HG03175 (cell line): Measurements from ENCODE around the gene PIP4K2A.

Experiments
- ATAC-seq: cut with Tn5 transposase; IDR thresholded peaks from one replicate; pipeline ENCODE4 v1.9.1; 2021; ENCODE audit warnings: mild to moderate bottlenecking, moderate library complexity; ENCODE audit not compliant: unreplicated experiment

The PIP4K2A gene

DNA sequence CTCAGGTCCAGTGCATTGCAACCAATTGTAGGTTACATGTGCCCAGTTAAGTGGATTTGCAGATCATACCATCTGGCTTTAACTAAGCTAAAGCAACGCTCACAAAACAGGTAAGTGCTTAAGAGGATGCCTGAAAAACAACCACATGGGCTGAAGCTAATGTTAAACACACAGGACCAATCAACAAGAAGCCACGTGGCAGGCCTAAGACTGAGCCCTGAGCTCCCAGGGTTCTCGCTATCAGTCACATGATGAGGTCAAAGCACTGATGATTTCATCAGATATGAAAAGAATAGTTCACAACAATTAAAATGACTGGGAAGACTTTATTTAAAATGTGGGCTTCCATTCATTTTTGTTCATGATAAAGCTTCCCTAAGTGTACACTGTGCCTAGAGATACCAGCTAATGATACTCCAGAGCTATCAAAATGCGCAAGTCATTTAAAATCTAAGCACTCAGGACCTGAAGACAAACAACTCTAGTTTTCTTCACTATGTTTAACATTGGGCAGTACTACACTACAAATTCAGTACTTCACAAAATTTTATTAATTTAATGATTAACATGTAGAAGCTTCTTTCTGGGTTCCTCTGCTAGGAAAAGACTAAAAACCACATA is 90.6 kb downstream of the PIP4K2A start:
- no peak for ATAC-seq

DNA sequence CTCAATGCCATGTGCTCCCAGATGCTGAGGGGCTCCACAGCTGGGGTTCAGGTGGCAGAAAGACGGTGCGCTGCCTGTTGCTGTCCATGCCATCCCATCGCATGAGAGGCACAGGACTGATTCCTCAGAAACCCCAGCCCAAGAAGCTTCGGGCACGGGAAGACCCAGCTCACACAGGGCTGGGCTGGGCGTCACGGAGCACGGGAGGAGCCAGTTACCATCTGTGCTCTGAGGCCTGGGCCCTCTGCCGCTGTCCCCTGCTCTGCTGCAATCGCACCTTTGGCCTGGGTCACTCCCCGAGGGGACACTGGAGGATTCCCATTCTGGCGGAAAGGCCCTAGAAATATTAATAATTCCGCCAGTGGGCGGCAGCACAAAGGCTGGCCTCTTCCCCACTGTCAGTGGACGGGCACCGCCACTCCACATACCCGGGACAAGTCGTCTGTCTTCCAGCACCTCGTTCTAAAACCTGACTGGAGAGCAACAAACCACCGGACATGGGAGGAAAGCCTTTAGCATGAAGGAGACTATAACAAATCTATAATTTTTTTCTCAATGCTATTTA is 92.1 kb downstream of the PIP4K2A start:
- no peak for ATAC-seq

DNA sequence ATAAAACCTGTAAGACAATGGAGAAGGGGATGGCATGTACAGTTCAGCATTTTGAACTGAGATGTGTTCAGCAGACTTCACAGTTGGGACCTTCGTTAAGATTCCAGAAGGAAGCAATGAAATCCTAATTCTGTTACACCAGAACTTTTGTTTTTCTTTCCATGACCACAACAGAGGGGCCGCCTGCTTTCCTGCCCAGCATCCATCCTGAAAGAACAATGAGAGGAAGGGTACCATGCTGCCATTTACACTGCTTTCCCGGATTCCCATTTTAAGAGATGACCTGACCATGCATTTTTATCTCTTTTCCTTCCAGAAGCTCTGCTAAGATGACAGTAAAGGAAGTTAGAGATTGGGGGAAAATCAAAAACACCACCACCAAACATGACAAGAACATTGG is 92.7 kb downstream of the PIP4K2A start:
- ATAC-seq = no peak

DNA sequence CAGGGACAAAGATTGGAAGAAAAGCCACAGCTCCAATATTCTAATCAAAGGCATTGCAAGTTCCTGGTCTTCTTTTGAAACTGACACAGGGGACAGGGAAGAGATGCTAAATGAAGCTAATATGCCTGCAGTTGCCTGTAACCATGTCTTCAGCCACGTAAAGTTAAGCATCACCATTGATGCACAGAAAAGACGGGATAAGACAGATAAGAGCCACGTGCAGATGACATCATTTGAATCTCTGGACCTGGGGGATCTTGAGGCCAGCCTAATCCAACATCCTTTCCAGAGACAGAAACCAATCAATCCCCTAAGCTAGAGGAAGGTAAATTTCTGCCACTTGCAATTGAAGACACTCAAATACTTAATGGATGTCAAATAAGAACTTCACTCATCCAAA is 93.4 kb downstream of the PIP4K2A start:
- ATAC-seq = no peak

DNA sequence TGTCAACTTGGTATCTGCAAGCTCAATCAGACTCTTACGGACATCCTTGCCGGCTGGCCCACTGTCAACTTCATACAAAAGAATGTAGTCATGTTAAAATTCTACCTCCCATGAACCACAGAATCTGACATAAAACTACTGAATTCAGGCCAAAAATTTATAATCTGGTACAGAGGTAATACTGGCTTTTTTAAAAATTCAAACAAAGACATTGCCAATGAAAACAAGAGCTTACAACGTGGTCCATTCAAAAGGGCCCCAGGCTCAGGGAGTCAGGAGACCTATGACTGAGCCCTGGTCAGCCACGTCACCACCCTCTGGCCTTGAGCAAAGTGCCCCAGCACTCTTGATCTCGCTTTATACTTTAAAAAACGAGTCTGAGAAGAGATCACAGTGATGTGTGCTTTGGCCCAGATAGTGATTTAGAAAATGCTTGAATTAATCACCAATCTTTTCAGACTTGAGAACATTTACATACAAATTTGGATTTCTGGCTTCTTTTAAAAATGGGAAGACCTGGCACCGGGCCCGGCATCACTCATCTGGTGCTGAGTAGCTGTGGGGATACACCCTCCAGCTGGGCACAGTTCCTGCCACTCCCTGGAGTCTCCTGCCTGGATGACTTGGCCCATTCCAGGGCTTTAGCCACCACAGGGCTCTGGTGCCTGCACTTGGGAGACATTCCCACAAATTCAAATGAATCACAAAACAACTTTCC is 94.1 kb downstream of the PIP4K2A start:
- no peak for ATAC-seq

DNA sequence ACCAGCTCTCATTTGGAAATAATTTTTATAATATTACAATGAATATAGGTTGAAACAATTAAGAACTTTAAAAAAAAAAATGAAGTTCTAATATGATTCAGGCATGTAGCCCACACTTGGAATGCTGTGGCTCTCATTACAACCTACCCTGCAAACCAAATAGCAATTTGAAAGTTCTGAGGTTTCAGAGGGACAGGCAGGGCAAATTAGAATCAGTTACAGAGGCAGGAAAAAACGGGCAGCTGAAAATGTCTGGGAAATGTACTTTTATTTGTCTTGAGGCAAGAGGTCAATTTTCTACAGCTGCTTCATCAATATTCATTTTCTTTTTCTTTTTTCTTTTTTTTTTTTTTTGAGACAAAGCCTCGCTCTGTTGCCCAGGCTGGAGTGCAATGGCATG is 95.3 kb downstream of the PIP4K2A start:
- no peak for ATAC-seq

DNA sequence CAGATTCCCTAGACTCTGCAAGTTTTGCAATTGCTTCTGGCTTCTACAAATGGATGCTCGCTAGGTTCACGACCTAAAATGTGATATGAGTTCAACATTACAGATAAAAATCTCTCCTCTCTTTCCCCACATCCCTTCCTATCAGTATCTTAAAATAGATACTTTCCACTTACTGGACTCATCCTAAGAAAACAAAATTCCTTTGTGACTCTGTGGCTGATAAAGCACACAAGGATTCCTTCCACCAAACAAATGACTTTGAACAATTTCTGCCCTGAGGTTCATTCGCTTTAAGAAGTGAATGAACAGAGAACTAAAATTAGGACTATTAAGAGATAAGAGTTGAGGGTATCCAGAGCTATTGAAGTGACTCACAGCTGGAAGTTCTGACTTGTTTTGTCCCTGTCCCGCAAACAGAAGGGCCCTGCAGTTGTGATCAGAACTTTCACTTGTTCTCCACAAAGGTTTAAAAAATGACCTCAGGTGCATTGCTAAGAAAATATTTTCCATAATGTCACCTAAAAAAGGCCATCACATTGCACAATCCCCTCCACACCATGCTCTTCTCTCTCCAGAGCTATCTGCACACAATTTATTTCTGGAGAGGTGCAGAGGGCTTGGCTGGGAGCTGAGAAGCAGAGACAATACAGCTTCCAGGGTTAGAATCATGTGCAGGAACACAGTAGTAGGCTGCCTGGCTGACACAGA is 96.1 kb downstream of the PIP4K2A start:
- no peak for ATAC-seq

DNA sequence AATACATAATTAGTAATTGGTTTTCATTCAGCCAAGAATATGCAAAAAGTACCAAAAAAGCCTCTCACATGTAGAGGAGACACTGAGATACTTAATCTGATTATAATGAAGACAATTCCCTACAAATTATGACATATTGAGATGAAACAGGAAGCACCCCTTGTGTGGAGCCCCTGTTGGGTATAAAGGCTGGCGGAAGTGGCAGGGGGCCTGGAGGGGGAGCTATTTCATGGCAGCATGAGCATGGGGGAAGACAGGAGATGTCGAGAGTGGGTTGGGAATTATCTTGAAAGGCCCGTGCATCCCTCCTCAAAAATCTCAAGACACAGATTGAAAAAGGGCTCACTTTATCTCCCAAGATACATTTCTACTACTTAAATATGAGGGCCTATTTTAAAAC is 96.9 kb downstream of the PIP4K2A start:
- ATAC-seq = no peak

DNA sequence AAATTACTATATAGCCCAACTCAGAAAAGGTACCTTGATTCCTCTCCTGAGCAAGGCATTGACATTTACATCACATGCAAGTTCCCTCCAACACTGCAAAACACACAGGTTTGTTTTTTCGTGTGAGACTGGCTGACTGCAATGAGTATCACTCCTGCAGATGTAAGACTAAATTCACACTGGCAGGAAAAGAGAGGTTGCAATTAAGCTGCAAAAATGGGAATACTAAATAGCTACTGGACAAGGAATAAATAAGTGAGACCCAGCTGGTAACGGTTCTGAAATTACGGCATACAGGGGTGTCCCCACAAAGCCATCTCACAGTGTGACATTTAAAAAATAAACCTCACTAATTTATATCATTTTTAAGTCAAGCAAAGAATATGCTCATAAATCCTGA is 97.3 kb downstream of the PIP4K2A start:
- no peak for ATAC-seq

DNA sequence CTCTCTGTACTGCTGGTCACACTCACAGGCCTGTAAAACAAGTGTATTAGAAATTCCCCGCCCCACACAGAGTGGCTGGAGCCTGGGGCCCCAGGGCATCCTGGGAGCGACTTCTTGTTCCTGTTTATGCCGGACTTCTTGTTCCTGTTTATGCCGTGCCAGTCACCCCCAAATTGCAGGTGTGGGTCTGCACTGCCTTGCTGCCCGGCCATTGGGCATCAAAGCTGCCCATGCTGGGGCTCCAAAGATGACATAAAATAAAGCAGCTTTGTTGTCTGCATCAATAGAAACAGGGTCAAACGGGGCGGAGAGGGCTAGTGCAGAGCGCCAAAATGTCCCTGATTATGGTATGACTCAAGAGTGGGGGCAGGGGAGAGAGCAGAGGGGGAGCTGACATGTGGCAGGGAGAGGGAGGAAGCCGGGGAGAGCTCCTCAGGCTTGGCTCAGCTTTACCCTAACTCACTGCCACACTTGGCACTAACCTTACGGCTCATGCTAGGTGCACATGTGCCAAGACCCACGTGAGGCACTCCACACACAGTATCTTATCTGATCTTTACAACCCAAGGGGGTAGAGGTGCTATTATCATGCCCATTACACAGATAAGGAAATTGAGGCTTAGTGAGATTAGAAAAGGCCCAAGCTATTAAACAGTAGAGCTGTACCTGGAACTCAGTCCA is 98.4 kb downstream of the PIP4K2A start:
- peak; percentile 73 for ATAC-seq

DNA sequence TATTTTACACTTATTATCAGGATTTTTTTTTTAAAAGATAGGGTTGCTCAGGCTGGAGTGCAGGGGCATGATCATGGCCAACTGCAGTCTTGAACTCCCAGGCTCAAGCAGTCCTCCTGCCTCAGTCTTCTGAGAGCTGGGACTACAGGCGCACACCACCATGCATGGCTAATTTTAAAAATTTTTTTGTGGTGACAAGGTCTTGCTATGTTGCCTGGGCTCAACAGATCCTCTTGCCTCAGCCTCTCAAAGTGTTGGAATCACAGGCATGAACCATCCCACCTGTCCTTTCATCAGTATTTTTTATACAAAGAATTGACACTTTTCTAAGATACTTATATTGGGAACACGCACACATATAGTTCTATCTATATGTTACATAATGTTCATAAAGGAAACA is 99.3 kb downstream of the PIP4K2A start:
- ATAC-seq = no peak

DNA sequence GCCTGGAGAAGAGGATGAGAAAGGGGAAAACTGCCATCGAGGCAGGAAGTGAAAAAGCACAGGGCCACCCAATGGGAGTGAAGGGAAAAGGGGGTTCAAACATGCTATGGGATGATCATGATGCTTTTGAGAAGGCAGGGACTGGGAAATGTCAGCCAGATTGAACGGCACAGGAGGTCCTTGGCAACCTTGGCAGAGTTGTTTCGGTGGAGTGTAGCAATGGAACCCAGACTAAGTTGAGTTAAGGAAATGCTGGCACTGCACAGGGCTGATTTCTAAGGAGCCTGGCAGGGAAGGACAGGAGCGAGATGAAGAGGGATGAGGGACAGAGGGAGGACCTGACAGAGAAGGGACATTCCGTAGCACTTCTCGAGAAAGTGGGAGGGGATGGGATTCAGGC is 101.4 kb downstream of the PIP4K2A start:
- no peak for ATAC-seq

DNA sequence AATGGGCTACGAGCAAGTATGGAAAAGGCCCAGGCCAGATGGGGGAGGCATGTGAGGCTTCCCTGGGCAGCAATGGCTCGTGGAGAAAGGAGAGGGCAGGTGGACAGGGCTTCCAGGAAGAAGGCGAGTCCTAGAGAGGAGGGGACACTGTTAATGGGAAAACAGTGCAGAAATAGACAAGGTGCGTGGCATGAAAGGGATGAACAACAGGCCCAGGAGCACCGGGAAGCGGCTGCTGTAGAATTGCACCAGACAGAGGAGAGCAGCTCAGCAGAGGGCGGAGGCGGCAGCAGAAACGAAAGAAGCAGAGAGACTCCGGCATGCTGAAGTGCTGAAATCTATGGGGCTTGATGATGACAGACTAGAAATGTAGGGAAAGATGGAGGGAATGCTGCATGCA is 102.1 kb downstream of the PIP4K2A start:
- no peak for ATAC-seq

DNA sequence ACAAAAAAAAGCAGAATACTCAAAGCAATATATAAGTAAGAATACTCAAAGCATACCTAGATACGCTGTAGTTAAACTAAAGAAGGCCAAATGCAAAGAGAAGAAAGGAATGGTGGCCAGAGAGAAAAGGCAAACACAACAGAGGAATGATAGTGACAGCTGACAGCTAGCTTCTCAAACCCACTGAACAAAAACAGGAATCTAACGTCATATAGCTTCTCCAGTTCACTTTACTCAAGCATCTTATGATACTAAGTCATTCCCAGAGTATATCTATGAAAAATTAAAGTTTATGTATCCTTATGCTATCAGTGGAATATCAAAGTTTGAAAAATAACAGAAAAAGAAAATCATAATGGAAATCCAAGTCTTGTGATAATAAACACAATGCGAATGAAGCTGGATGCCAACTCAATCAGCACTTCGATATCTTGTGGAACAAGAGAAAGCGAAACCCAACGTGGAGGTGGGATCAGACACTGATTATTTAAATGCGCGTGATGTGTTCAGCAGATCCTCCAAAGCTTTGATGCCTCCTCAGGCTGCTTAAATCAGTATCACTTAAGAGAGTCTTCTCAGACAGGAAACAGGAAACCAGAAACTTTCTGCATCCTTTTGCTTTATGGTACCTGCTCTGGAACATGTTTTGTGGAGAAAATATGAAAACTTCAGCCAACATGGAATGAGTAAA is 102.8 kb downstream of the PIP4K2A start:
- ATAC-seq = no peak

DNA sequence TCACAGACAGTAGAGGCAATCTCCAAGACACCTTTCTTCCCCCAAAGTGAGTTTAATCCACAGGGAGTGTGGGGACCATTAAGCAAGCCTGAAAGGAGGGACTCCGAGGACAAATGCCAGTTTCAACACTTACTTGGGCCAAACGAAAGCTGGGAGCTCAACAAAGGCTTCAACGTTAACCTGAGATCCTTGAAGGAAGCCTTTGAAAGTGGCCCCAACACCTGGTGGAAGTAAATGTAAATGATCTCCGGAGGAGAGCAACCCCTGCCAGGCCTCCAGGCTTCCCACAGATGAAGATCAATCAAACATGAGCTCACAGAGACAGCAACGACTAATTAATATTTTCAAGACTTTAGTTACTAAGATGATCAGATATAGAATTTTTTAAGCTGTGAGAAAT is 103.8 kb downstream of the PIP4K2A start:
- ATAC-seq = no peak

DNA sequence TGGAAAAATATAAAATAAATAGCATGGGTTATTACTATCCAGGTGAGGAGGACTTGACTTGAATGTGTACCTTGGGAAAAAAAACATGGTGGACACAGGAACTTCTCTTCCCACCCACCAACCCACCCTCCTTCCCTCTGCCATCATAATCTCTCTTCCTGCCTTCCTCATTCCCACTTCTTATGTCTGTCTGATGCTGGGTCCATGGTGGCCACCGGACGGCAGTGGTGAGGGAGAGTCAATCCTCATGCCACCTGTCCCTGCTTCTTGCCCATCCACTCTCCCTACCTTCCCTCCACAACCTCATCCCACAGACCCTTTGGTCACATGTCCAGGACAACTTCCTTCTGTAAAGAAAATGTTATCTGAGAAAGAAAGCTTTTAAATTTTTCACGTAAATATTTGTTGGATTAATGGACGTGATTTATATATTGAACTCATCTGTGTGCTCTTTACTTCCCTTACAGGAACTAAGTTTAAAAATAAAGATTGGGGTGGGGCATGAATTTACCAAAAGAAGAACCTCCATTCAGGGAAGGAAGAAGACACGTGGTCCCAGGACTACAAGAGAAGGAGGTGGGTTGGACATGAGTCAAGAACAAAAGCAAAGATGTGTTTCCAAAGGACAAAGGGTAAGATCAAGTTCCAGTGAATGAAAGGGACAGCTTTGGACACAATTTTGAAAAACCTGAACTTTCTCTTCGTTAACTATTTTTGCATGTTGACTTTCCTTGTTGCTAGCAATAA is 104.5 kb downstream of the PIP4K2A start:
- ATAC-seq = no peak

DNA sequence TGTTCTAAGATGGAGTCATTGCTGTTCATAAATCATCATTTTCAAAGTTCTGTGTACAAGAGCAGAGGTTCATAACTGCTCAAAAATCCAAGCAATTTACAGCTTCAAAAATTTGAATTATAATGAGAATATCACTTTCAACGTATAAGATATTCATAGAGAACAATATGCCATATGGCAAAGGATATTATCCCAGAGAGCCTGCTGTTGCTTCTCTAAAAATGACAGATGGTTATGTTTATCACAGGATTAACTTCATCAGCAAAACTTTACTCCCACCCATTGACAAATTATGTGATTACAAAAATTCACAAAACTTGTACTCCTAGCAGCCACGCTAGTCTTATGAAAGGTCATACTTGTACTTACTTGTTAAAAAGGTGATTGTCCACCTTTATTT is 105.1 kb downstream of the PIP4K2A start:
- no peak for ATAC-seq

DNA sequence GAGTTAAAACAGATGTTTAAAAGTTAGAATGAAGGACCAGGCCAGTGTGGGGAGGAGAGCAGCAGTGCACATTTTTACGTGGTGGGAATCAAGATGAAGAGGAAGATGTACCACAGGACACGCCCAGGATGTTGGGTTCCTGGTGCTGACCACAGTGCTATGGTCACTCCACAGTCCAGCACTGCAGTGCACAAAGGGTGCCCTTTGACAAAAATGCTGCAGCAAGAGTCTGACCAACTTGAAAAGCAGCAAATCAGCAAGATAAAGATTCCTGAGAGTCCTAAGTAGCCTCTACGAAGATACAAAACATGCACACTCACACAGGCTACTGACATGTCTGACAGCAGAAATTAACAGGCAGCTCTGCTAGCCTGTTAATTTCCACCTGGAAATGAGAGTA is 107.1 kb downstream of the PIP4K2A start:
- ATAC-seq = no peak

DNA sequence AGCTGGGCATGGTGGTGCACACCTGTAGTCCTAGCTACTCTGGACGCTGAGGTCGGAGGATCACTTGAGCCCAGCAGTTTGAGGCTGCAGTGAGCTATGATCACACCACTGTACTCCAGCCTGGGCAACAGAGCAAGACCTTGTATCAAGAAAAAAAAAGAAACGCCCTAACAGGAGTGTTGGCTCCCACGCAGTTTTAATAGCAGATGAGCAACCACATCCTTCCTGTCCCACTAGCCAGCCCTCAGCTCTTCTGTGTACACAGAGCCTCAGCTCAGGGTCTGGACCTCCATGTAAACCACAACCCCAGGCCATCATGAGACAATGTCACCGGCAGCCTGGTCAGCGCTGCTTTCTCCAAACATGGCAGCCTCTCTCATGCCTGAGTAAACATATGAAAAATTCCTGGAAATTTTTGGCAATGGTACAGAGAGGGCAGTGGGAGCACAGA is 108.2 kb downstream of the PIP4K2A start:
- ATAC-seq = peak; percentile 96

DNA sequence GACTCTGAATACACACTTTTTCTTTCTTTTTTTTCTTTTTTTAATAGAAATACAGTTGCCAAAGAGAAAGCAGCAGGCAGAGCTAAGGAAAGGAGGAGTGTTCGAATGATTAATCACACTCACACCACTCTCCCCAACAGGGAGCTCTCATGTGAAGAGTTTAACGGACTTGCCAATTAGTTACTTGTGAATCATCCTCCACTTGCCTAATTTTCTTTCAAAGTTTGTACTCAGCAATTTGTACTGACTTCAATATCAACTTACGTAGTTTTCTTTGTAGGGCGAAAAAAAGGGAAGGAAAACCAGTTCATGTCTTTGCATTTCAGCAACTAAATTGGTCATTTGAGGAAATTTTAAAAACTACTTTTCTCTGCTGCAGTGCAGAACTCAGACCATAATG is 109.2 kb downstream of the PIP4K2A start:
- peak; percentile 19 for ATAC-seq
